Lung microvascular endothelial cell (primary cell): ENCODE data around the gene SPNS2. TPM values are rescaled to one million over a fixed set of nuclear protein-coding genes. Genes with fewer than 3 reads are reported as not detected.

Source experiments
- DNase-seq, 2 donors: peaks; one replicate each; pipeline versions ENCODE4 v3.0.0 to v3.0.0-alpha.2; 2010; ENCODE audit warnings: low read depth in 2 of 2
- total RNA-seq: library from RNA; depleted of rRNA; stranded (reverse); fragments of >200 nt; gene quantifications from 2 replicates; pipeline ENCODE4 v1.2.1, GENCODE V29; 2014

SPNS2 gene
- total RNA-seq, 1 donor from 2014 or later: 71.4 TPM

DNA sequence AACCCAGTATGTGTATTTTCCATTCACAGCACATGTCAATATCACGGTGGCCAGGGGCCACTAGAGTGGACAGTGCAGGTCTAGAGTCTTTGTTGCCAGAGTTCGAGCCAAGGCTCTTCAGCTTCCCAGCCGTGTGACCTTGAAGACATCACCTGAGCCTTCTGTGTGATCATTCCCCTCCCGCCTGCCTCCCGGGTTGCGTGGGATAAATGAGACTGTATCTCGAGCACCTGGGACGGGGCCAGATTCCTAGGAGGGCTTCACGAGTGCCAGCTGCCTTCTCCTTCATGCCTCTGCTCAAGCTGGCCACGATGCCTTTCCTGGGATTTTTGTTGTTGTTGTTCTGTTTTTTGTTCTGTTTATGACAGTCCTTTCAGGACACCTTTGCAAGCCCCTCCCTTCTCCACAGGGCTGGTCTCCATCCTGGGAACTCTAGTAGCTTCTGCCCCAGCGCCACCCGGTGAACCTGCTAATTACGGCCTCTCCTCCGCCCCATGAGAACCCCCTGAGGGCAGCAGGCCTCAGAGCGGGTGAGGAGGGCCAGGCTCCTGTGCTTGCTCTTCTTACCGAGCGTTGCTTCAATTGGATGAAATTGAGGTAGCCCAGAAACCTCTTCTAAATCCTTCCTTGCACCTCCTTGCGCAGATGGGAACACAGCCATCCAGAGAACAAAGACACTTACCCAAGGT, 3.9 kb downstream of the SPNS2 start:
- no peak for DNase-seq

DNA sequence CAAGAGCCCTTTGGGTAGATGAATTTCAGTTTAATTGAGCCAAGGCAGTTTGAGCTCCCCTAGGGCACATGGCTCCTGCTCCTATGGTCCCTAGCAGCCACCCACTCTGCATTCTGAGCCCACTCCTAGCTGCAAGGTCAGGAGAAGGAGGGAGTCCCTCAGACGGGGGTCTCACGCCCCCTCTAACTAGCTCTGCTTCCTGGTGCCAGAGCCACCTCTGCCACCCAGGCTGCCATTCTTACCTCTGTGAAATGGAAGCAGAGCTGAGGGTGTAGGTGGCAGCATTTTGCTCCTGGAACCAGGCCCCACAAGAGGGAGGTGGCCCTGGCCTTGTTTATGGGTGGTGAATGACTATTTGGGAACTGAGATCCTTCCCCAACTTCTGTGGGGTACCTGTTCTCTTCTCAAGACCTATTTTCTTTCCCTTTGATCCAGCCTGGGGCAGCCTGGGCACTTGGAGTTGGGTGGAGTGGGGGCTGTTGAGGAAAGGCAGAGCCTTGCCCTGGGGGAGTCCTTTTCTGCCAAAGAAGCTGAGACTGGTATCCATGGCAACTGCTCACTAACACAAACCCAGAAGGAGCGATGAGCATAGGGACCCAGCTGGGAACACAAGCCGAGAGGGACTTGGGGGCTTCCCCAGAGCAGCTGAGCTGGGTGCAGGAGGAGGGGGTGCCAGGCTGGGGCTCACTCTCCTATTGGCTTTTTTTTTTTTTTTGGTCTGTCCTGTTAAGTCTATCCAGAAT, 4.8 kb downstream of the SPNS2 start:
- no peak for DNase-seq

DNA sequence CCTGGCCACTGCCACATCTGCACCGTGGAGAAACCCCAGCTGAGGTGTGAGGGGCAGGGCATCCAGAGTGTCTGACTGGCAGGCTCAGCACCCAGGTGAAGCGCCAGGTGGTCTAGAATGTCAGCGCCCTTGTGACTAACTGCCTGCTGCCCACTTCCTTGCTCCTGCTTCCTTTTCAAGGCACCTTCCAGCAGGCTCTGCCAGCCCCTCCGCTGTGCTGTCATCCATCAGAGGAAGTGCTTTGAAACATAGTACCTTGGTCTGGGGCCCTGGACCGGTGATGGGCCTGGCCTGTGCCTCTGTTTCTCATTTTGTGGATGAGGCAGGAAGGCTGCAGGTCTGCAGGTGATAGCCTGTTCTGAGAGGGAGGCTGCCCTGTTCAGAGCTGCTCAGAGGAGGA, 5.5 kb downstream of the SPNS2 start:
- DNase-seq: no peak

DNA sequence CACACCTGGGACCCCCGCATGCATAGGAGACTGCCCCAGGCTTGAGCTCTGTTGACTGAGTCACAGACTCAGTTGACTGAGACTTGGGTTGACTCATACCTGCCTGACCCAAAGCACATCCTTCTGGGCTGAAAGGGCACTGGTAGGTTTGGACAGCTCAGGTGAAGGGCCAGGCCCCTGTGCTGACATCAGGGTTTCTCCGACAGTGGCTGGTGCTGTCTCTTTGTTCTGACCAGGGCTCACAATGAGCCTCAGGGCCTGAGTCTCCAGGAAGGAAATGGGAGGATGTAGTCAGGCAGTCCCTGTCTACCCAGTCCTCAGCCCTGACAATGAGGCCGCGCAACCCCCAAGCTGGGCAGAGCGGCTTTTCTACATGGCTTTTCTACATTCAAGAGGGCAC, 6.5 kb downstream of the SPNS2 start:
- DNase-seq: peak; percentile 33 to 65

DNA sequence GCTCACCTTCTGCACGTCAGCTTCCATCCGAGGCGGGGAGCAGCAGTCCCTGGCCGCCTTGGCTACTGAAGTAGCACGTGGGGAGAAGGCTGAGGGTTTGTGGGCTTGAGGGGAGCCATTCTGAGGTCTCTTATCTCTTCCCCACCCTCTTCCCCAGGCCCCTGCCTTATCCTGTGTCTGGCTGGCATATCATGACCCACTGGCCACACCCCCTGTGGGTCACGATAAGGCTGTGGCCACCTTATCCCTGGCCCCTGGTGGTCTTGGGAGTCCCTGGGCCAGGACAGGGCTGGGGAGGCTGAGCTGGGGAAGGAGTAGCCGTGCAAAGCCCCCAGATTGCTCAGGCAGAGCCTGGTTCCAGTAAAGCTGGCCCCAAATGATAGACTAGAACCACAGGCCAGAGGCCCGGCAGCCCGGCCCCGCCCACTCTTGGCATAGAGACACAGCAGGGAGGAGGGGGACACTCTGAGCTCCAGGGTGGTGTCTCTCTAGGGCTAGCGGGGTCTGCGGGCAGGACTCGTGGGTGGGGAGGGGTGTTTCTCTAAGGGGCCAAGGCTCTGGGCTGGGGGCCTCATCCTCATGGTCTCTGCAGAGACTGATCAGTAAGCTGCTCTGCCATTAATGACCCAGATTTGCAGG, 7.6 kb downstream of the SPNS2 start:
- DNase-seq: no peak

DNA sequence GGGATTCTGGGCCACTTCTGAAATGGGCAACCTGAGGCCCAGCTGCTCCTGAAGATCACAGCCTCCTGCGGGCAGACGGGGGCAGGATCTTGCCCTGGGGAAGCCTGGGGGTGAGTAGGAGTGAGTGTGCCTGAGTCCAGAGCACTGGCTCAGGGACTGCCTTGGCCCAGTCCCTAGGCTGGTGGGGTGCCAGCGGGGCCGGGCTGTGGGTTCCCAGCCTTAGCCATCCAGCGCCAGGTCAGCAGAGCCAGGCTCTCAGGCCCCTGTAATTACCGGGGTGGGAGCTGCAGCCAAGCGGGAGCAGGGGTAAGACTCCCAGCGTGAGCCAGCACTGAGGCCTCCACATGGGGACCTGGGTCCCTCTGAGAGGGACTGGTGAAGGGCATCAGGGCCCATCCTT, 8.2 kb downstream of the SPNS2 start:
- DNase-seq: no peak

DNA sequence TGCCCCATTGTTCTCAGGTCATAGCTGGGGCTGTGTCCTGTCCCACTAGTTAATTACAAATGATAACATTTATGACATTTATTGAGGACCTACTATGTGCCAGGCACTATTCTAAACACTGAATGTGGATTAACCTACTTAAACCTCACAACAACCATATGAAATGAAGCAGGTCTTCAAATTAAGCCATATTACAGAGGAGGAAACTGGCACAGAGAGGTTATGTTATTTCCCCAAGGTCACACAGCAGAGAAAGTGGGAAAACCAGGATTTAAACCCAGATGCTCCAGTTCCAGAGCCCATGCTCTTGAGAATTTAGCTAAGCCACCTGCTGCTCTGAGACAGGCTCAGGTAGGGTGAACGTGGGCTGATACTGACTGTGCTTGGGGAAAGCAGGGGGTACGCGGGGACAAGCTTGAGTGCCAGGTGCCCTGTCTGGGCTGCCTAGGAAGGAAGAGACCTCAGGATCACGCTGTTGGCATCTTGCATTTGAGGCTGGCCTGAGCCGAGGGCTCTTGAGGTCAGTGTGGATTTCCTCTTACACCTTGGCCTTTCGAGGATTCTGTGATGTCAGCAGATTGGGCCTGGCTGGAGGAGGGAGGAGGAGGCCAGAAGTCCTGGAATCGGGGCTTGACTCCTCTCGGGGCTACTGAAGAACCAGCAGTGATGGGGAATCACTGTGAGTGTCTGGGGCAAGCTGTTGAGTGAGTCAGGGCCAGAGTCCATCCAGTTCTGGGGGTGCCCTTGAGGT, 8.9 kb downstream of the SPNS2 start:
- no peak for DNase-seq

DNA sequence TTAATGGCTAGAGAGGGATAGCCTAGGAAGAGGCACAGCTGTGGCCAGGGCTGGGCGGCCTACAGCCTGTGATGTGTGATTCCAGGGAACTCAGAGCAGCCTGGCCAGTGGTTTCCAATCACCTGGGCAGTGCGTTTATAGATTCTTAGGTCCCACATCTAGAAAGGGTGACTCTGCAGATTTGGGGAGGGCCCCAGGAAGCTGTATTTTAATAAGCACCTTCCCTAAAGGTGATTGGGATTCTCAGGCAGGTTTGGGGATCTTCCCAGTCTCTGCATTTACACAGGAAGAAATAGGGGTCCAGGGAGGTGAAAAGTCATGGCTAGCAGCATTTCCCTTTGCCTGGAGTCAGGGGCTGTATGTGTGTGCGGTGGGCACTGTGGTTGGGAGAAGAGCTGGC, 9.5 kb downstream of the SPNS2 start:
- no peak for DNase-seq

DNA sequence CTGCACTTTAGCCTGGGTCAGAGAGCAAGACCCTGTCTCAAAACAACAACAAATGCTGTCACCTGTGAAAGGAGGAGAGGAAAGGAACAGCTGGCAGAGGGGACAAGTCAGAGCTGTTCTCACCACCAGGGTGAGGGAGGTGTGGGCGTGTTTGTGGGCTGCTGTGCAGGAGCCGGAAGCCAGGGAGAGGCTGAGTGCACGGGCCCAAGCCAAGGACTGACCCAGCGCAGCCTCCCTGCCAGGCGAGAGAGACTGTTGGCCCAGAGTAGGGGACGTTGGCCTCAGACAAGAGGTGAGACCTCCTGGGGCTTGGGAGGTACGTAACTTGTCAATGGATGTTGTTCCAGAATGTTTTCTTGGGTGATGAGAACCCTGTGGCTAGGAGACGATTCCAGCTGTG, 10.7 kb downstream of the SPNS2 start:
- peak; percentile 27 to 50 for DNase-seq

DNA sequence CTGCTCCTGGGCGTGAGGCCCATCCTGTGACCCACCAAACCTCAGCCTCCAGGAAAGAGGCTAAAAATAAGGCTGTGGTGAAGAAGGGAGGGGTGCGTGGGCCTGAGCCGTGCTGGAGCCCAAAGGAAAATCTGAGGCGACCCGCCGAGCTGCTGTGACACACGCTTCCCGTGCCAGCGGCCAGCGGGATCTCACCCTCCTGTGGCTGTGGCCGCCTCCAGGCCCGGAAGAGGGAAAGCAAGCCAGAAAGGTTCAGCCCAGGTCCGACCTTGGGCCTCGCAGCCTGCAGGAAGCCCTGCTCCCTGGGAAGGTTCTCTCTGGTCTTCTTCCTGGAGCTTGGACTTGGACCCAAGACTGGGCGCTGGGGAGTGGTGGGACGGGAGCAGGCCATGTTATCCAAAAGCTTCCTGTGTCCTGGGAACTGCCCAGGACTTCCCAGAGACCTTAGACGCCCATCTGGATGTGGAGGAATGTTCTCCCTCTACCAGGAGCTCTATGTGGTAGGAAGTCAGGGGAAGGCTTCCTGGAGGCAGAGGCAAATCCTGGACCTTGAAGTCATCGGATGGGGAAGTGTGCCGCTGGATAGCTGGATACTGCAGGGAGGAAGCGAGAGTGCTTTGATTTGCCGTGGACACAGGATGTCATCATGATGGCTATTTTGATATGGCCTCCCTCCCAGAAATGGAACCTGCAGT, 11.4 kb downstream of the SPNS2 start:
- peak; percentile 31 to 66 for DNase-seq

DNA sequence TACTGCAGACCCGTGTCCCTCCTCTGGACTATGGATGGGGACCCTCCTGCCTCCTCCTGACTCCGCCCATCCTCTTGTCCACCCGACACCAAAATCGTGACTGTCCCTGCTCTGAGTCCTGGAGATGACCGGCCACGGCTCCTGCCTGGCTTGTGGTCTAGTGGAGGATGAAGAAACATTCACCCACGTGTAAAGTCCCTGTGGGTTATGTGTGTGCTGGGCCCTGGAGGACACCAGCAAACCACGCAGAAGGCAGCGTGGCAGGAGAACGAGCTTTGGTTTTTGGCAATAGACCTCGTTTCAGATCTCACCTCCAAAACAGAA, 11.9 kb downstream of the SPNS2 start:
- no peak for DNase-seq

DNA sequence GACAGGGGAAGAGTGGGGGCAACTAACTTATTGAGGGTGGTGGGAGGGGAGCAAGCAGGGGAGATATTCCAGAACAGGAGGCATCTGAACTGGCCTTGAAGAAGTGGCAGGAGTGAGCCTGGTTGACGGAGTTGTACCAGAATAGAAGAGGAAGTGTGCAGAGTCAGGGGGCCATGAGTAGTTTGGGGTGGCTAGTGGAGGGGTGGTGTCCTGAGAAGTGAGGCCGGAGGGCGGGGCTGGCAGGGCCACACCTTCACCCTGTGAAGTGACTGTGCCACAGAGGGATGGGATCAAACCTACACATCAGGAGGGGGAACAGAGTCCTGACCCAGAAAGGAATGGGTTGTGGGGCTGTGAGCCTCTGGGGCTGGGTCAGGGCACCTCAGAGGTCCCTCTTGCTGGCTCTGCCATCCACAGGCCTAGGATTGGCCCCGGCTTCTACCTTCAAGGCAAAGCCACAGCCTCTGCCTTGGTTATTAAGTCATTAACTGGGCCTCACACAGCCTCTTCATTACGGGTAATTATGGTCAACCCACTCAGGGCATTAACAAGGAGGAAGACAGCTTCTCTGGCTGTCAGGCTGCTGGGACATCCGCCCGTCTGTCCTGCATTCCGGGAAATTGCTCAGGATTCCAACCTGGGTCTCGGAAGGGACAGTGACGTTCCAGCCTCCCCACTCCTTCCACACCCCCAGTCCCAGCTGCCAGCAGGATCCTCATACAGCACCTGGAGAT, 12.7 kb downstream of the SPNS2 start:
- no peak for DNase-seq

DNA sequence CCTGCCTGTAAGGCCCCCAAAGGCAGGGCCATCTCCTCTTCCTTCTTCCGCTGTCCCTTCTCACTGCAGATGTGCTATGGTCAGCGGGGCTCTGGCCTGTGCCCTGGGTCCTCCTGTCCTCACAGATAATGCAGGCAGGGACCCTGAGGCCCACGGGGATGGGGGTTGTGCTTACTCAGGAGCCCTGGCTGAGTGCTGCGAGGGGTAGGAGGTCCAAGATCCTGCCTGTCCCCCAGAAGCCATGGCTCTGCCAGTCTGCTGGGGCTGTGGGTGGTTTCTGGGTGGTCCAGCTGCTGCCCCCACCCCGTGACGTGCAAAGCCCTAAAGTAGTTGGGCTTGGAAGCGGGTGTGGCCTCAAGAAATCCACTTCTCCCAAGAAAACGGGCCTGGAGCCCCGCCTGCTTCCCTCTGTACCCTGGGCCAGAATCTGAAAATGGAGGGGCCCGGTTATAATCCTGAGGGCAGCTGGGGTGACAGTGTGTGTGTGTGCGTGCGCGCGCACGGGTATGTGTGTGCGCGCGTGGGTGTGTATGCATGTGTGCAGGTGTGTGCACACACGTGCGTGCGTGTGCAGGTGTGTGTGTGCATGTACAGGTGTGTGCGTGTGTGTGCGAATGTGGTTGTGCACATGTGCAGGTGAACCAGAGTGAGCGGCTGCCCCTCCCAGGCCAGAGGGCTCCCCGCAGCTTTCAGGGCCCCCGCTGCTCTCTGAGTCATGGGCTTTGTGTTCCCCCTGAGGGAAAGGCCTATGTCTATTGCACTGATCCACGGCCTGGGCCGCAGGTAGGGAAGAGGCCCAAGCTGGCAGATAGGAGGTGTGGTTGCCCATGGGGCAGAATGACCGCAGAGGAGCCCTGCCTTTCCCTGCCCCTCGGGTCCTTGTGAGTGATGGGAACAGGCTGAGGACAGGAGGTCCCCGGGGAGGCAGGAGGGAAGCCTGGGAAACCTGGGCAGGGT, 13.8 kb downstream of the SPNS2 start:
- no peak for DNase-seq

DNA sequence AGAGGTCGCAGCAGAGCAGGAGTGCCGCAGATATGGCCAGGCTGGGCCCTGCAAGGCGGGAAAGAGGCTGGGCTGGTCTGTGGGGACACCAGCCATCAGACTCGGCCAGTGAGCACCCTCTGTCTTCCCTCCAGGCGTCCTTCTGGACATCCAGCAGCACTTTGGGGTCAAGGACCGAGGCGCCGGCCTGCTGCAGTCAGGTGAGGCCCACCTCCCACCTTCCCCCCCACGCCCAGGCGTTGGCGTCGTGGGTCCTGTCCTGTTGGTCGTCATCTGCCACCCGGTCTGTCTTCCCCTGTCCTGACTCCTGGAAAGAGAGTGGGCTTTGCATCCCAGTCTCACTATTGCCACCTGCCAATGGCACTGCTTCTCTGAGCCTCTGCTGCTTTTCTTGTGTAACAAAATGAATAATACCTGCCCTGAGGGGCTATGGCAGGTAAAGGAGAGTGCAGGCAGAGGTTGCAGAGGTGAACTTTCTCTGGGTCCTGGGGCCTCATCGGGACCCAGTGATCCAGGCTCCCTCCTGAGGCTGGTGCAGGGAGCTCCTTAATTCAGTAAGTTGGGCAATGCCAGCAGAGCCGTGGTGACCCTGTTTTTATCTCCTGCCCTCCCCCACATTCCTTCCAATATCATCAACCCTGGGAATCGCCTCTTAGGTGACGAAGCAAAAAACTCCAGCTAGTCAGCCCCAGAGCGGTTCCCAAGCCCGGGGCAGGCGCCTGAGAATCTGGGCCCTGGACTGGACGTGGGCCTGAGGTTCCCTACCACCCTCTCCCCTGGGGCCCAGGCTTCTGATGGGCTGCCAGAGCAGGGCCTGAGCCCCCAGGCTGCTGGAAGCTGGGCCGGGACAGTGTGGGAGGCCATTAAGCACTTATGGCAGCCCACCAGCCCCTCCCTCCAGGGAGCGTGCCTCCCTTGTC, 14.7 kb downstream of the SPNS2 start:
- DNase-seq: no peak

DNA sequence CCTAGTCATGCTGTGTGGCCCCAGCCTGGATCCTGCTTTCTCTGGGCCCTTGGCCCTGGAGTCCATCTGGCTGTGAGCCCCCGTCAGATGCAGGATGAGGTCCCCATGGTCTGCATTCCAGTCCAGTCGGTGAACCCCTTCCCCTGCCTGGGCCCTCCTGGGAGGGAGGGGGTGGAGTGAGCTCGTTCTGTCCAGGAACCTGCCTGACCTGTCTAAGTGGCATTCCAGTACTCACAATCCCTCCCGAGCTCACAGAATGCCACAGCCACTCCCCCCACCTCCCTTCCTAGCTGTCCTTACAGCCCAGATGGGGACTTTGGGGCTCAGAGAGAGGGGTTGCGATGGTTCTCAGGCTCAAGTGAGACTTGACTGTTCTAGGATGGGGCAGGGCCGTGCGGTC, 15.5 kb downstream of the SPNS2 start:
- no peak for DNase-seq

DNA sequence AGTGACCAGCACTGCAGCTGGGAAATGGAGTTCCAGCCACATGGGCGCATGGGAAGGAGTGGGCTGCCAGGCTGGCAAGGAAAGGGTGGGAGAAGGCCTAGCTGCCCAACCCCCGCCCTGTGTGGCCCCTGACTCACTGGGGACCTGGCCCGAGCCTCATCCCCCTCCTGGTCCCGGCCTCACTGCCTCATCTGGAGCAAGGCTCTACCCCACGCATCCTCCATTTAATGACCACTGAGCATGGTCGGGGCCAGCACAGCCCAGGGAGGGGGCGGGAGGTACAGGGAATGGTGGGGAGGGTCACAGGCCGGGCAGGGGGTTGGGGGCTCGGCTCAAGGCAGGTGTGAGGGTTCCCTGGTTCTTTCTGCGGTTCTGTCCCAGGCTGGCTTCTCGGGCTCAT, 16.1 kb downstream of the SPNS2 start:
- no peak for DNase-seq

DNA sequence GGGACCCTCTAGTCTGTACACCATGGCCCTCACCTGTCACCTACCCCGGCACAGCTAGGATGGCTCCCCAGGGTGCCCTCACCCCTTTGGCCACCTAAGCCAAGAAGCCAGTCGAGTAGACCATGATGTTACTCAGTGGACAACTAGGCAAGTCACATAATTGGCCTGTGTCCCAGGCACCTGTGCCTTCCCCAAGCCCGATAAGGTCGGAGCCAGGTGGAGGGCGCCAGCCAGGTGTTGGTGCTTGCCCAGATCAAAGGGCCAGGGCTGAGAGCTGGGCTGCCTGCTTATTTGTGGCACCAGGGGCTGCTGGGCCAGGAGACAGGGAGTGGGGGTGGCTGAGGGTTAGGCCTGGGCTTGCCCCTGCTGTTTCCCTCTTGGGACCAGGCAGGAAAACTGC, 16.8 kb downstream of the SPNS2 start:
- DNase-seq: no peak

DNA sequence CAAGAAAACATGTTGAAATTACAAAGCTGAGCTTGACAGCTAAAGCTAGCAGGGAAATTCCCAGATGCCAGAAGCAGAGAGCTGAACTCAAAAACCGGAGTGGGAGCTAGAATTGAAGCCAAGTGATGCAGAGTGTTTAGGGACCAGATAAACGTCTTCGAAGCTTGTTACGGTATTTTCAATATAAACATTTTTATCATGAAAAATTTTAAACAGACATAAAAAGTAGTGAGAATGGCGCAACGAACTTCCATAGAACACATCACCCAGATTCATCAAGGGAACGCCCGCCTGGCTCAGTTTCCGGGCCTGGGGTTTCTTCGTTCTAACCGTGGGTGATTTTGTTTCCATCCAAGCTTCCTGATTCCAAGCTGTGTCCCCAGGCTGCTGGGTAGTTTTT, 18.1 kb downstream of the SPNS2 start:
- DNase-seq: no peak

DNA sequence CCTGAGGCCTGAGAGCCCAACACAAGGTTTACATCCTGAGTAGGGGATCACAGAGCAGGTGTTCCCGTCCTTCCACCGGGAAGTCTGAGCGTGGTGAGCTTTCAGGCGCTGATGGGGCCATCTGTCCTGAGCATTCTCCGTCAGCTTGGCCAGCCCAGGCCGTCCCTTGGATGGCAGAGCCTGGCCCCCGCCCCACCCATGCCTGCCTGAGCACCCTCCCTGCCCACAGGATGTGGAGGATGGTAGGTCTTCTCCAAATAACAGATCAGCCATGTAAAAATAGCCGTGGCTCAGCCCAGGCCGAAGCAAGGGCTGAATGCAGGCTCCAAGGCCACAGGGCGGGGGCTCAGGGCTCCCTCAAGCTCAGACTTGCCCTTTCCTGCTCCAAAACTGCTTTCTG, 20.2 kb downstream of the SPNS2 start:
- no peak for DNase-seq
